Activated T-helper 1 cell treated with anti-CD3 and anti-CD28 coated beads, Interleukin-12 subunit alpha, Interleukin-12 subunit beta, Interleukin-2, Interleukin-4 antibody, amounts not matched to agents 30 ng/mL and 10 ng/mL and 1 ng/mL, durations not matched to agents 14 hours and 24 hours and 36 hours (primary cell): Measurements from ENCODE around the gene AZIN2. TPM values are rescaled to one million over a fixed set of nuclear protein-coding genes. Genes with fewer than 3 reads are reported as not detected.

ENCODE experiments used
- total RNA-seq: library from RNA; stranded (reverse); gene quantifications from 2 replicates; pipeline ENCODE4 v1.2.3, GENCODE V29; 2022

The AZIN2 gene
- total RNA-seq, 1 donor from 2014 or later = 1.4 TPM

Other genes starting within 250 kb of the AZIN2 start
- not detected in 2 replicates for gene FNDC5, start 210.2 kb upstream of the AZIN2 start, total RNA-seq
- 0.20 TPM in 1 of 2 replicates, not detected in the other for gene HPCA, start 194.7 kb upstream of the AZIN2 start, total RNA-seq
- 0.78 and 1.0 TPM in 2 replicates for gene TMEM54, start 179.8 kb upstream of the AZIN2 start, total RNA-seq
- gene RNF19B, start 116.3 kb upstream of the AZIN2 start, total RNA-seq = 52.1 and 56.5 TPM in 2 replicates
- 387 and 400 TPM in 2 replicates for gene AK2, start 44.3 kb upstream of the AZIN2 start, total RNA-seq
- 4.1 and 4.5 TPM in 2 replicates for gene TRIM62, start 100.9 kb downstream of the AZIN2 start, total RNA-seq
- 13.8 and 14.6 TPM in 2 replicates for gene ZNF362, start 175.3 kb downstream of the AZIN2 start, total RNA-seq
- gene A3GALT2, start 239.9 kb downstream of the AZIN2 start, total RNA-seq = not detected in 2 replicates